ENCODE measurements around the gene RGS19. TPM values are rescaled to one million over a fixed set of nuclear protein-coding genes. Genes with fewer than 3 reads are reported as not detected.

Gene RGS19
- total RNA-seq, 4 donors from 2014 or later = 15.6 to 44.5 (median 20.4) TPM

GRCh38 chr20:64110411-64111068, 31.2 kb upstream of the RGS19 start:
- no peak for TF ChIP-seq CTCF (IDR thresholded peaks at IDR 0.05; ENCODE audit: low read depth)

GRCh38 chr20:64109831-64110391, 30.6 kb upstream of the RGS19 start:
- no peak for TF ChIP-seq CTCF (IDR thresholded peaks at IDR 0.05; ENCODE audit: low read depth)

- no peak for TF ChIP-seq CTCF (IDR thresholded peaks at IDR 0.05; ENCODE audit: low read depth)
Observed at GRCh38 chr20:64108731-64109681, 29.7 kb upstream of the RGS19 start.

GRCh38 chr20:64107736-64108457, 28.6 kb upstream of the RGS19 start:
- TF ChIP-seq CTCF (IDR thresholded peaks at IDR 0.05; ENCODE audit: low read depth) = no peak

GRCh38 chr20:64106981-64107735, 27.8 kb upstream of the RGS19 start, which contains the start of gene NPBWR2:
TSS of gene NPBWR2 (minus strand) at chr20:64107565. CDS start at chr20:64106831, 734 bp downstream.
- TF ChIP-seq CTCF (IDR thresholded peaks at IDR 0.05; ENCODE audit: low read depth) = no peak

DNA sequence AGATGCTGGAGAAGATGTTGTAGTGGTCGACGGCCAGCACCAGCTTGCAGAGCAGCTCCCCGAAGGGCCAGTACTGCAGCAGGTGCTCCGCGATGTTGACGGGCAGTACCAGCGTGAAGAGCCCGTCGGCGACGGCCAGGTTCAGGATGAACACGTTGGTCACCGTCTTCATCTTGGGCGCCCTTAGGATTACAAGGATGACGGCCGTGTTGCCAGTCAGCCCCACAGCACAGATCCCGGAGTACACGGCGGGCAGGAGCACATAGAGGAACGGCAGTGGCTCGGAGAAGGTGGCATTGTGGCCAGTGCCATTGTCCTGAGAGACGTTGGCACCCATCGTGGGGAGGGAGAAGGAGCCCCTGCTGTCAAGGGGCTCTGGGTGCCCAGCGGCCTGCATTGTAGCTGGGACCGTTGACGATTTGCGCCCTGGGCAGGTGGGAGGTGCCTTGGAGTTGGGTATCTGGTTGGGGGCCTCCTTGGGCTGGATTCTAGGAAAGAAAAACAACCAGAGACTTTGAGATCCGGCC, 27.2 kb upstream of the RGS19 start:
- TF ChIP-seq CTCF (IDR thresholded peaks at IDR 0.05; ENCODE audit: low read depth) = no peak

Measured in subcutaneous adipose tissue (tissue), 4 donors.